GM18868 (cell line): Measurements from ENCODE around the gene SAMD9.
A peak's percentile ranks its signal among the peaks of the same experiment; 100 is the strongest.
"Not testable (repeated sequence)": the region's sequence is repeated elsewhere in the genome, so short reads cannot be mapped to it uniquely, and the experiment has no call there.

Source experiments
- ATAC-seq: cut with Tn5 transposase; IDR thresholded peaks from one replicate; pipeline ENCODE4 v1.9.1; 2021; ENCODE audit warnings: mild to moderate bottlenecking, moderate library complexity; ENCODE audit not compliant: unreplicated experiment

The SAMD9 gene

DNA sequence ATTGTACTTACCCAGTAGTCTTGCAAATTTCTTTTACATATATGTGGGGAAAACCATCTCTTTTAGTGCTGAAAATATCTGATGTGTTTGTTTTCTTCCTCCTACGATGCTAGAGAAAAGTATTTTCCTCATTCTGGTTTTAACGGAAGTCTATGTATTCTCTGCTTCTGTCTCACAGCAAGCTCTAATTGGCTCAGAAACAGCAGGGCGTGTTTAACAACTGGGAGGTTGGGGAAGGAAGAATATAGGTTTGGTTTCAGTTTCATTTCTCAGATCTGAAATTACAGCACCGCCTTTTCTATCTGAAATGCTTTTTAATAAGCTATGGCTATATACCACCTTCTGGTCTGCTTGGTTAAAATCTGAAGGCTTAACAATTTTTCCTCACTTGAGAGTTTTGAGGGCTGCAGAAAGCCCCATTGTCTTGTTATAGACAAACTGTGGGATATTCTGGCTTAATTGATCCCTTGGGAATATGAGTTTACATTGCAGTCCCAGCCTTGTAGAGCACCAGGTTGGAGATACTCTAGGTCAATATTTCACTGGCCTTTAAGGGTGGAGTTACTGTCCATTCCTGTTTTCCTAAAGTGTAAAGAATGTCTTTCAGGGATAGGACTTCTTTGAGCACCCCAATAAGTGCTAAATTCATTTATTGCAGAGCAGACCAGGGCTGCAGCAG lies at the start of gene SAMD9:
TSS of gene SAMD9 (minus strand) at position 128 of the 679 bp plus-strand sequence. CDS start 11,882 bp downstream, outside the sequence.
- peak; percentile 100 for ATAC-seq

GRCh38 chr7:93165447-93165846 lies 47.7 kb upstream of the SAMD9 start:
- peak; percentile 100 for ATAC-seq

DNA sequence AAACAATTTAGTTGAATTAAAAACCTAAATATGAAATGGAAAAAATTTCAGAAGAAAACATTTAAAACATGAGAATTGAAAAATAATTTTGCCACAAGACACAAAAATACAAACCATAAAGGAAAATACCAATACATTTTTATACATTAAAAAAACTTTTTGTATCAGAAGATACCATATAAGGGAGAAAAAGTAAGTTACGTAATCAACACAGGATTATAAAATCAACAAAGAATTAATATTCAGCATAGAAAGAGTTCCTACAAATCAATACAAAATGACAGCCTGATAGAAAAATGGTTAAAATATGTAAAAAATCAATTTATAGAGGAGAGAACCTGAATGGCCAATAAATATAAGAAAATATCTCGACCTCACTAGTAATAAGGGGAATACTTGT lies 47.0 kb upstream of the SAMD9 start:
- ATAC-seq = no peak

DNA sequence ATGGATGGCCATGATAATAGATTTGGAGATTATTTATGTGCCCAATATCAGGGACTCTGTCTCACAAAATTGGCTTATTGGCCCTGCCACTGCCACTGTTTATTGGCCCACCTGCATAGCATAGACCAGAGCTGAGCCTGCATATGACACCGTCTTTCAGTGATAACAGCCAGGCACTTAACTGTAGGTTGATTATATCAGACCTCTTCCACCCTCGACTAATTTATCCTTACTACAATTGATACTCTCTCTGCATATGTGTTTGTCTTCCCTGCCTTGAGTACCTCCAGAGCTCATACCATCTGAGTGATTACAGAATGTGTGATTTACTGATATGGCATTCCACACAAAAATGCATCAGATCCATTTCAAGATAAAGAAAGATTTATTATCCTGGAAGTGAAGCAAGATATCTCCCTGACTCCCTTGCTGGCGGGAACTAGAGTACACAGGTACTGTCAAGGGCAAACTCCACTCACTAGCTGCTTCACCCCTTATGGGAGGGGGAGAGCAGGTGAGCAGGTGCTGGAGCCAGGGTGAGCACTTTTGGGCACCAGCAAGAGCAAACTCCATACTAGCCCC lies 43.5 kb upstream of the SAMD9 start:
- ATAC-seq = no peak

DNA sequence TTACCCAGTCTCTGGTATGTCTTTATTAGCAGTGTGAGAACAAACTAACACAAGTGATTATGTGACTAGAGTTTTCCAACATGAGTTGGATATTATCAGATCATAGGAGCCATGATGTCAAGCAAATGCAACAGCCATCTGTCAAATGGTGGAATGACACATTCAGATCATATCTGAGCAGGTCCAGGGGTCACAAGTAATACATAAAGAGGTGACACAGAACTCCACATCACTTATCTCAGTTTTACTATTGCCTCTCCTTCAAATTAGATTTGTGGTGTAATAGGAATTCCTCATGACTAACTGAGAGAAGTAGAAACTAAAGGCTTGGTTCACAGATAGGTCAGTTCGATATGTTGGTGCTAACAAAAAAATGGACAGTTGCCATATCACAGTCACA lies 42.6 kb upstream of the SAMD9 start:
- no peak for ATAC-seq

GRCh38 chr7:93159490-93159889 lies 41.7 kb upstream of the SAMD9 start:
- no peak for ATAC-seq

GRCh38 chr7:93156884-93157283 lies 39.1 kb upstream of the SAMD9 start:
- ATAC-seq = no peak

- ATAC-seq = no peak
These were observed 32.5 kb upstream of the SAMD9 start for GRCh38 chr7:93150200-93150835.

GRCh38 chr7:93148727-93149126 lies 30.9 kb upstream of the SAMD9 start:
- no peak for ATAC-seq

DNA sequence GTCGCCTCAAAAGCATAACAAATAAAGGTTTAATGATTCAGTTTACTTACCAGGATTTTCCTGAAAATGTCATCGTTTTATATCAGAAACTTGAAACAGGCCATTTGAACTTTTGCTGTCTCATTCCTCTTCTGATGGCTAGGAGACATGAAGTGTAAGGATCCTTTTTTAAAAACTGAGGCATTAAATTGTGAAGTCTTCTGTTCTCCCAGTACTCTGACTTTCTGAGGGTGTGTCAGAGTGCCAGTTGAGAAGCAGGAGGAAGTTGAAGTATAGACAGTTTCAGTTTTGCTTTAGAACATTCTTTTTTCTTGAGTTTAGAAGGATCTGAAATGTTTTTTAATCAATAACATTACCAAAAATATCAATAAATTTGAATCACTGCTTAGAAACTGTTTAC lies 30.4 kb upstream of the SAMD9 start, which contains the start of gene SAMD9L:
TSS of gene SAMD9L (minus strand) at position 242 of the 400 bp plus-strand sequence. CDS start 12,414 bp downstream, outside the sequence.
- ATAC-seq = peak; percentile 67

GRCh38 chr7:93147363-93147762 lies 29.6 kb upstream of the SAMD9 start:
- ATAC-seq = peak; percentile 83

- peak; percentile 35 for ATAC-seq
These were observed 28.8 kb upstream of the SAMD9 start for GRCh38 chr7:93146472-93147141.

- ATAC-seq = no peak
These were observed 28.3 kb upstream of the SAMD9 start for GRCh38 chr7:93146036-93146435.

DNA sequence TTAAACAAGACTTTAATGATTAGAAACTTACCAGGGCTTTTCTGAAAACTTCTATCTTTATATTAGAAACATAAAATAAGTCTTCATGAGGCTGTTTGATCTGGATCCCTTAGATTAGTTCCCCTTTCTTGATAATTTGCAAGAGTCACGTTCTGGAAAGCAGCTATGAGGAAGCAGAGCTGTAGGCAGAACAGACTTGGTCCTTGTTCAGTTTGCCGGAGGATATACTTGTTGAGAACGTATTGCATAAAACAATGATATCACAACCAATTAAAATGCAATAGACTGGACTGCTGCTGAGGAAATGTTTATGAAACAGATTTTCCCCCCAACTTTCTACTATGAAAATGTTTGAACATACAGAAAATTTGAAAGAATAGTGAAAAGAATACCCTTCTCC lies 27.6 kb upstream of the SAMD9 start:
- no peak for ATAC-seq

- ATAC-seq = no peak
These were observed 24.3 kb upstream of the SAMD9 start for GRCh38 chr7:93142127-93142526.

DNA sequence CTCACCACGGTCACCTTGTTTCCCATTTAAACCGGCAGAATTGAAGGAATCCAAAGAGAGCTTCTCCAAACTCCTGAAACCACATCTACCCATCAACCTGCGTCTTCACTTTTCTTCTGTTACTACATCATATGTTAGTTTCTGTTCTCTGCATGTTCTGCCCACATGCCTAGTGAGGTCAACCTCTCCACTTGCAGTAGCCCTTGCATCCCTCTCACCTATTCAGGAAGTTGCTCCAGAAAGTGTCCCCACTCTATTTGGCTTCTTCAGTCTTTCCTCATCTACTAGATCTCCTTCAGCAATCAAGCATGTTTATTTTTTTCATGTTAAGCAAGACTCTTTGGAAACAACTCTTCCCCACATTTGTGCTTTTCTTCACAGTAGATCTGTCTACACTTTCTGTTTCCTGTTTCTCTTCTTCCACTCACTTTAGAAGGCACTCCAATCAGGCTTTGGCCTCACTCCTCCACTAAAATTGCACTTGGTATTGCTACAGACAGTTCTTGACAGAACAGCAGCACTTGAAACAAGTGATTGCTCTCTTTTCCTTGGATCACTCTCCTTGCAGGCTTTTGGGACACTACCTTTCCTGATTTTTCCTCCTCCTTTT lies 22.9 kb upstream of the SAMD9 start:
- ATAC-seq = no peak

DNA sequence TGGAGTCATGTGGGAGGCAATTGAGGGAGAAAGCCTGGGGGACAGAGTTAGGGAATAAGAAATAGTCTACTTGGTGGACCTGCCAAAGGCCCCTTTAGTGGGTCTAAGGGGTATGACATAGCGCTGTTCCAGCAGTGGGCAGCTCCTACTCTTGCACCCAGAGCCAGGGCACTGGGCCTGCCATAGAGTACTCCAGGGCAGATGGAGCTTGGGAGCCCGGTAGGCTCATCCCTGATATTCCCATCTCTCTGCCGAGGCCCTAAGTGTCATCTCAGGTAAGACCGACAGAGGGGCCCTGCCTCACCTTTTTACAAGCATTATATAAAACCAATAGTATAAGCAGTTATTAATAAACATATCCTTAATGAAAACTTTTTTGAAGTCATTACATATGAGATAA lies 20.8 kb upstream of the SAMD9 start:
- ATAC-seq = no peak

- no peak for ATAC-seq
These were observed 15.2 kb upstream of the SAMD9 start for GRCh38 chr7:93133005-93133404.

- no peak for ATAC-seq
These were observed 14.4 kb upstream of the SAMD9 start for GRCh38 chr7:93132216-93132615.

DNA sequence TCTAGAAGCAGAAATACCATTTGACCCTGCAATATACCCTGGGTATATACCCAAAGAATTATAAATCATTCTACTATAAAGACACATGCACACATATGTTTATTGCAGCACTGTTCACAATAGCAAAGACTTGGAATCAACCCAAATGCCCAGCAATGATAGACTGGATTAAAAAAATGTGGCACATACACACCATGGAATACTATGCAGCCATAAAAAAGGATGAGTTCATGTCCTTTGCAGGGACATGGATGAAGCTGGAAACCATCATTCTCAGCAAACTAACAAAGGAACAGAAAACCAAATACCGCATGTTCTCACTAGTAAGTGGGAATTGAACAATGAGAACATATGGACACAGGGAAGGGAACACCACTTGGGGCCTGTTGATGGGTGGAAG lies 9.2 kb upstream of the SAMD9 start:
- ATAC-seq = not testable (repeated sequence)

GRCh38 chr7:93123532-93123931 lies 5.8 kb upstream of the SAMD9 start:
- not testable (repeated sequence) for ATAC-seq
